Kidney (tissue), 14 donors: Measurements from ENCODE around the gene CCDC116. TPM values are rescaled to one million over a fixed set of nuclear protein-coding genes. Genes with fewer than 3 reads are reported as not detected.

Source experiments
- DNase-seq, 5 donors: peaks; one replicate each; pipeline ENCODE4 v3.0.0-alpha.2; 2013 to 2020
- FAIRE-seq: peaks from 2 replicates; lab custom pipeline; 2012; peaks lifted over from hg19 to GRCh38; lab: Jason Lieb, UNC
- H3K27ac ChIP-seq, 2 donors: one replicate each; pipeline ENCODE4 v1.7.0; 2013; ENCODE audit warnings: low read depth in 2 of 2, low read length in 2 of 2, inconsistent platforms in 1 of 2
- H3K27me3 ChIP-seq: one replicate; pipeline ENCODE4 v1.7.1; 2013; ENCODE audit warnings: low read length, inconsistent platforms; ENCODE audit not compliant: control insufficient read depth, insufficient read depth
- H3K36me3 ChIP-seq, 3 donors: one replicate each; pipeline versions ENCODE4 v1.7.0 to v1.7.1; 2013; ENCODE audit warnings: low read length in 3 of 3, control low read depth in 1 of 3, inconsistent platforms in 1 of 3; ENCODE audit not compliant: insufficient read depth in 3 of 3, control insufficient read depth in 2 of 3
- H3K4me1 ChIP-seq, 3 donors: one replicate each; pipeline versions ENCODE4 v1.7.0 to v1.7.1; 2013; ENCODE audit warnings: low read length in 3 of 3, inconsistent platforms in 1 of 3, low read depth in 1 of 3; ENCODE audit not compliant: control insufficient read depth in 2 of 3, insufficient read depth in 2 of 3
- H3K4me3 ChIP-seq, 3 donors: one replicate each; pipeline versions ENCODE4 v1.7.0 to v1.8.1; 2013; ENCODE audit warnings: low read length in 3 of 3, control low read depth in 1 of 3, inconsistent platforms in 1 of 3
- H3K9ac ChIP-seq, 3 donors: one replicate each; pipeline versions ENCODE4 v1.7.0 to v1.7.1; 2013; ENCODE audit warnings: low read length in 3 of 3, control low read depth in 1 of 3, inconsistent platforms in 1 of 3
- H3K9me3 ChIP-seq, 3 donors: one replicate each; pipeline versions ENCODE4 v1.7.0 to v1.7.1; 2013; ENCODE audit warnings: low read length in 3 of 3, control low read depth in 1 of 3, inconsistent platforms in 1 of 3; ENCODE audit not compliant: control insufficient read depth in 2 of 3, insufficient read depth in 1 of 3
- CTCF ChIP-seq: IDR thresholded peaks from 3 replicates; pipeline ENCODE4 v1.5.1; 2012; ENCODE audit warnings: mild to moderate bottlenecking, moderate library complexity, borderline replicate concordance; ENCODE audit not compliant: insufficient read depth; ENCODE audit errors: extremely low read depth
- intact Hi-C: fragments of 100-400 bp; cut with DNase I; formaldehyde crosslinking; loops from one replicate; pipeline ENCODE4 v1.11.1; 2022
- polyA plus RNA-seq: library from polyadenylated mRNA; stranded (reverse); fragments of 350-450 nt; fragmentation: Illumina TruSeq; extraction: RNeasy Lipid Tissue Mini Kit (QIAGEN cat#74804); gene quantifications from one replicate; pipeline ENCODE4 v1.2.3, GENCODE V29; 2014; ENCODE audit warnings: low read depth, low replicate concordance; ENCODE audit not compliant: insufficient read depth
- total RNA-seq: library from RNA; stranded (reverse); fragmentation: NEBNext Ultra II Directional; extraction: Animal tissue kit (Norgen Biotek cat#: 25700); gene quantifications from one replicate; pipeline ENCODE4 v1.2.1, GENCODE V29; 2021
- donor health status: control.
- donor health status: control.
- donor health status: control.
- donor health status: control.
- donor health status: control.
- donor health status: DM: yes; HTN: yes; CAD: no.
- donor health status: Normal renal cell carcinoma (clear cell type).

Gene CCDC116
- total and polyA plus RNA-seq, 2 donors from 2014 or later = 0.22 TPM

GRCh38 chr22:21672107-21672629 lies 39.6 kb downstream of the CCDC116 start:
- Histone ChIP-seq H3K27me3 (no peaks in the 10 kb centered on the region), H3K27ac (no peak overlapping the region), H3K4me3 (no peak overlapping the region), H3K9ac (no peak overlapping the region), H3K9me3 (no peaks in the 10 kb centered on the region), H3K36me3 (peaks cover 5 to 30% (median 25%) of the 10 kb centered on the region in 3 donors), H3K4me1 (peaks cover 0 to 9% (median 9%) of the 10 kb centered on the region in 3 donors)
- TF ChIP-seq CTCF = no peak
- DNase-seq (no peak), FAIRE-seq (no peak)
- intact Hi-C loops = no loop called here

DNA sequence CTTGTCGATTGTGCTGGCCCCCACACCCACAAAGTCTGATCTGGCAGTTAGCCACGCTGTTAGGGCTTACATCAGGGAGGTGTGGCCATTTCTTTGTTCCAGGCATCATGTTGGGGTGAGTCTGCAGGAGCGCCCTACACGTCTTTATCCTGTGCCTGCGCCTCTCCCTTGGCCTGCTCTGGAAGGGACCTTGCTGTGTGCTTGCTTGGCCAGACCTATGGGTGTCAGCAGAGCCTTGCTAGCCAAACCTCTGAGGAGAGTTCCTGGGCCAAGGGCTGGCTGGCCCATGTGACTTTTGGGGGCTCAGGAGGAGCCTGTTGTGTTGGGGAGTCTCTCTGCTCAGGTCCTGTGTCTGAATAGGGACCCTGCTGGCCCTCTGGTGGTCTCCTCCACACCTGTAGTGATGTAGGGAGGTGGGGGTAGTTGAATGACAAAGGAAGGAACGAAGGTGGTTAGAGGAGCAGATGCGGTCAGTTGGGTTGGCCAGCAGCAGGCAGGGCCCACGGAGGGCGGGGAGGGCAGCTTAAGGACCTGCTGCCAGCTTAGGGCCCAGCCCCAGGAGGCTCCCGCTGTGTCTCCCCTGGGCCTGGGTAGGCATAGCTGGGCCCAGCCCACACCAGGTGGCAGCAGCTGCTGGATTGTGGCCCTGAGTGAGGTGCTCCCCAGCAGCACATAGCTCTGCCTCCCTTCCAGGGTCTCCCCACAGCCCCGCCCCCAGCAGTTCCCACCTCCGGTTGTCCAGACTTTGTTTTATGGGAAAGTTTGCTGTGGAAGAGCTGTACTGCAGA lies 41.2 kb downstream of the CCDC116 start:
- Histone ChIP-seq H3K27ac (no peak overlapping the region), H3K9ac (no peak overlapping the region), H3K4me3 (no peak overlapping the region), H3K27me3 (no peaks in the 10 kb centered on the region), H3K9me3 (no peaks in the 10 kb centered on the region), H3K4me1 (peaks cover 0 to 10% (median 9%) of the 10 kb centered on the region in 3 donors), H3K36me3 (peaks cover 5 to 30% (median 25%) of the 10 kb centered on the region in 3 donors)
- DNase-seq (peak in 1 of 5 donors; percentile 30), FAIRE-seq (no peak)
- intact Hi-C loops = no loop called here
- TF ChIP-seq CTCF = peak; percentile 24

DNA sequence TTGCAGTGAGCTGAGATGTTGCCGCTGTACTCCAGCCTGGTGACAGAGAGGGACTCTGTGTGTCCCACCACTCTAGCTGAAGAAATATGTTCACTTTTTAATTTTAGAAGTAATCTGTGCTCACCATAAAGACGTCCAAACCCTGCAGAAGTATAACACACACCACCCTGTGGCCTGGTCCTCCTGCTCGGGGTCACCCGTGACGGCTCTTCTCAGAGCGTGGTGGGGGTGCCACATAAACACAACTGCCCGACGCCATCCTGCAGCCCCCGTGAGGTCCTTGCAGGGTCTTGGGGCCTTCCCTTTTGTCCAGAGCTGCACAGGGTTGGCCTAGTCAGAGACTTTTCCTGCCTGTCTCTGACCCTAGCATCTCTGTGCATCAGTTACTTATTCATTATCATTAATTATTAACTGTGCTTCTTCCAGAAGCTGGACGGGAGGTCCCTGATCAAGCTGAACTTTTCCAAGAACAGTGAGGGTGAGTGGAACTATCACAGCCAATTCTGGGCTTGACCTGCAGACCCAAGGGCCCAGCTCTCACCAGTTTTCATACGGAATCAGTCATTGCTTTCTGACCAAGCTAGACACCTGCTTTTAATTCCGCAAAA lies 42.2 kb downstream of the CCDC116 start:
- no peak for FAIRE-seq
- H3K4me3 ChIP-seq = no peak overlapping the region
- H3K4me1 ChIP-seq = peaks cover 0 to 10% (median 9%) of the 10 kb centered on the region in 3 donors
- H3K36me3 ChIP-seq = peaks cover 5 to 30% (median 25%) of the 10 kb centered on the region in 3 donors
- H3K9me3 ChIP-seq = no peaks in the 10 kb centered on the region
- H3K27ac ChIP-seq = no peak overlapping the region
- intact Hi-C loops = no loop called here
- no peaks in the 10 kb centered on the region for H3K27me3 ChIP-seq
- peak in 1 of 5 donors; percentile 28 for DNase-seq
- H3K9ac ChIP-seq = peak overlapping the region in 1 of 3 donors; percentile 12
- no peak for TF ChIP-seq CTCF
